ENCODE data around the gene BCKDHB. TPM values are rescaled to one million over a fixed set of nuclear protein-coding genes. Genes with fewer than 3 reads are reported as not detected.

The BCKDHB gene
- total RNA-seq, 1 experiment from 2014 or later = 17.7 TPM

- no peak overlapping the region for H3K27ac Mint-ChIP-seq (ENCODE audit: low read depth, unreplicated experiment)
- H3K9me3 Mint-ChIP-seq (ENCODE audit: unreplicated experiment) = peaks cover 8% of the 10 kb centered on the region
- no peaks in the 10 kb centered on the region for H3K27me3 Mint-ChIP-seq (ENCODE audit: insufficient read depth, unreplicated experiment)
- H3K36me3 Mint-ChIP-seq (ENCODE audit: insufficient read depth, unreplicated experiment) = peaks cover 4% of the 10 kb centered on the region
- DNase-seq (ENCODE audit: unreplicated experiment) = no peak
- intact Hi-C loops (cut with micrococcal nuclease) = no loop called here
- no peak for TF ChIP-seq CTCF (IDR thresholded peaks at IDR 0.05; ENCODE audit: unreplicated experiment)
- BruUV-seq (replicated peaks) = no TSS peak
- CTCF ChIA-PET = interaction anchor here (0.6 to 1.4 kb wide), 3 partner anchors 36 to 78 kb away, joined by 3 to 5 read pairs (median 3); no protein-coding TSS in a partner anchor
- H3K4me1 Mint-ChIP-seq (ENCODE audit: insufficient read depth, unreplicated experiment) = peaks cover 12% of the 10 kb centered on the region
- POLR2A ChIA-PET = interaction anchor here (1.2 to 2.8 kb wide), 3 partner anchors 9 to 21 kb away, joined by 3 to 16 read pairs (median 9); partner anchors contain the start of gene BCKDHB
- H3K4me3 Mint-ChIP-seq (ENCODE audit: unreplicated experiment) = no peak overlapping the region
Observed at GRCh38 chr6:80126657-80127345, 20.3 kb downstream of the BCKDHB start.

GRCh38 chr6:80129485-80129884 is 23.0 kb downstream of the BCKDHB start:
- H3K27me3 Mint-ChIP-seq (ENCODE audit: insufficient read depth, unreplicated experiment) = no peaks in the 10 kb centered on the region
- intact Hi-C loops (cut with micrococcal nuclease) = no loop called here
- POLR2A ChIA-PET = no interaction called here
- H3K27ac Mint-ChIP-seq (ENCODE audit: low read depth, unreplicated experiment) = peak overlapping the region; percentile 47
- H3K4me1 Mint-ChIP-seq (ENCODE audit: insufficient read depth, unreplicated experiment) = peaks cover 18% of the 10 kb centered on the region
- BruUV-seq (replicated peaks) = no TSS peak
- TF ChIP-seq CTCF (IDR thresholded peaks at IDR 0.05; ENCODE audit: unreplicated experiment) = no peak
- H3K9me3 Mint-ChIP-seq (ENCODE audit: unreplicated experiment) = no peaks in the 10 kb centered on the region
- H3K4me3 Mint-ChIP-seq (ENCODE audit: unreplicated experiment) = no peak overlapping the region
- peaks cover 4% of the 10 kb centered on the region for H3K36me3 Mint-ChIP-seq (ENCODE audit: insufficient read depth, unreplicated experiment)
- CTCF ChIA-PET = no interaction called here
- DNase-seq (ENCODE audit: unreplicated experiment) = no peak

GRCh38 chr6:80133020-80133419 is 26.5 kb downstream of the BCKDHB start:
- Mint-ChIP-seq H3K27me3 (ENCODE audit: insufficient read depth, unreplicated experiment) (no peaks in the 10 kb centered on the region), H3K4me1 (ENCODE audit: insufficient read depth, unreplicated experiment) (peaks cover 18% of the 10 kb centered on the region), H3K27ac (ENCODE audit: low read depth, unreplicated experiment) (no peak overlapping the region), H3K9me3 (ENCODE audit: unreplicated experiment) (no peaks in the 10 kb centered on the region), H3K36me3 (ENCODE audit: insufficient read depth, unreplicated experiment) (peaks cover 8% of the 10 kb centered on the region), H3K4me3 (ENCODE audit: unreplicated experiment) (no peak overlapping the region)
- TF ChIP-seq CTCF (IDR thresholded peaks at IDR 0.05; ENCODE audit: unreplicated experiment) = peak; percentile 70
- POLR2A ChIA-PET = interaction anchor here (1.5 kb wide), 1 partner anchor 31 kb away, joined by 4 read pairs; no protein-coding TSS in a partner anchor
- DNase-seq (ENCODE audit: unreplicated experiment) = peak; percentile 75
- BruUV-seq (replicated peaks) = no TSS peak
- intact Hi-C loops (cut with micrococcal nuclease) = loop anchor here (1.0 to 10.0 kb wide), 4 partner anchors 81 to 1619 kb away; partner anchors contain the start of gene TENT5A
- CTCF ChIA-PET = interaction anchor here (0.6 to 1.8 kb wide), 9 partner anchors 9 to 1908 kb away, joined by 3 to 13 read pairs (median 3); no protein-coding TSS in a partner anchor

GRCh38 chr6:80134065-80134464 is 27.6 kb downstream of the BCKDHB start:
- no peaks in the 10 kb centered on the region for H3K9me3 Mint-ChIP-seq (ENCODE audit: unreplicated experiment)
- ChIA-PET POLR2A (interaction anchor here (0.6 to 1.5 kb wide), 3 partner anchors 10 to 201 kb away, joined by 3 to 4 read pairs (median 4); no protein-coding TSS in a partner anchor), CTCF (interaction anchor here (0.6 to 1.8 kb wide), 7 partner anchors 9 to 609 kb away, joined by 3 to 13 read pairs (median 3); no protein-coding TSS in a partner anchor)
- H3K4me3 Mint-ChIP-seq (ENCODE audit: unreplicated experiment) = no peak overlapping the region
- BruUV-seq (replicated peaks) = no TSS peak
- H3K4me1 Mint-ChIP-seq (ENCODE audit: insufficient read depth, unreplicated experiment) = peaks cover 10% of the 10 kb centered on the region
- no peak for TF ChIP-seq CTCF (IDR thresholded peaks at IDR 0.05; ENCODE audit: unreplicated experiment)
- H3K36me3 Mint-ChIP-seq (ENCODE audit: insufficient read depth, unreplicated experiment) = peaks cover 8% of the 10 kb centered on the region
- intact Hi-C loops (cut with micrococcal nuclease) = loop anchor here (5.0 to 10.0 kb wide), 3 partner anchors 201 to 1618 kb away; partner anchors contain the start of gene TENT5A
- DNase-seq (ENCODE audit: unreplicated experiment) = no peak
- H3K27me3 Mint-ChIP-seq (ENCODE audit: insufficient read depth, unreplicated experiment) = no peaks in the 10 kb centered on the region
- H3K27ac Mint-ChIP-seq (ENCODE audit: low read depth, unreplicated experiment) = no peak overlapping the region
